ENCODE results near the gene GREB1.

The GREB1 gene

GRCh38 chr2:11513319-11513718, 20.5 kb upstream of the GREB1 start:
- no peak for DNase-seq

GRCh38 chr2:11514081-11514730, 19.6 kb upstream of the GREB1 start:
- DNase-seq = no peak

GRCh38 chr2:11514904-11515303, 18.9 kb upstream of the GREB1 start:
- DNase-seq = no peak

- DNase-seq = no peak
Measured at GRCh38 chr2:11515490-11515981, 18.3 kb upstream of the GREB1 start.

- DNase-seq = no peak
Measured at GRCh38 chr2:11516984-11517648, 16.7 kb upstream of the GREB1 start.

- no peak for DNase-seq
Measured at GRCh38 chr2:11517906-11518305, 15.9 kb upstream of the GREB1 start.

GRCh38 chr2:11520092-11520693, 13.7 kb upstream of the GREB1 start:
- DNase-seq = no peak

- no peak for DNase-seq
Measured at GRCh38 chr2:11521775-11522174, 12.1 kb upstream of the GREB1 start.

- DNase-seq = no peak
Measured at GRCh38 chr2:11524470-11524869, 9.4 kb upstream of the GREB1 start.

GRCh38 chr2:11525762-11526161, 8.1 kb upstream of the GREB1 start:
- DNase-seq = no peak

GRCh38 chr2:11527001-11527400, 6.8 kb upstream of the GREB1 start:
- DNase-seq = no peak

GRCh38 chr2:11528228-11528627, 5.6 kb upstream of the GREB1 start:
- DNase-seq = no peak

- no peak for DNase-seq
Measured at GRCh38 chr2:11530864-11531465, 2.9 kb upstream of the GREB1 start.

GRCh38 chr2:11532416-11533055, 1.3 kb upstream of the GREB1 start:
- DNase-seq = no peak

GRCh38 chr2:11534071-11534745, 363 bp downstream of the GREB1 start:
- no peak for DNase-seq

GRCh38 chr2:11534746-11535484, 1.1 kb downstream of the GREB1 start:
- peak; percentile 5 to 6 for DNase-seq

- no peak for DNase-seq
Measured at GRCh38 chr2:11535899-11536344, 2.1 kb downstream of the GREB1 start.

GRCh38 chr2:11537951-11538350, 4.1 kb downstream of the GREB1 start:
- DNase-seq = no peak

GRCh38 chr2:11539317-11540147, 5.7 kb downstream of the GREB1 start:
- DNase-seq = no peak

GRCh38 chr2:11540148-11540995, 6.5 kb downstream of the GREB1 start:
- no peak for DNase-seq

All from activated CD4-positive, alpha-beta T cell treated with anti-CD3 and anti-CD28 coated beads, Interleukin-2, amount 50 U/mL, for 48 hours (primary cell).